ENCODE data around the gene TANGO6.

The TANGO6 gene

DNA sequence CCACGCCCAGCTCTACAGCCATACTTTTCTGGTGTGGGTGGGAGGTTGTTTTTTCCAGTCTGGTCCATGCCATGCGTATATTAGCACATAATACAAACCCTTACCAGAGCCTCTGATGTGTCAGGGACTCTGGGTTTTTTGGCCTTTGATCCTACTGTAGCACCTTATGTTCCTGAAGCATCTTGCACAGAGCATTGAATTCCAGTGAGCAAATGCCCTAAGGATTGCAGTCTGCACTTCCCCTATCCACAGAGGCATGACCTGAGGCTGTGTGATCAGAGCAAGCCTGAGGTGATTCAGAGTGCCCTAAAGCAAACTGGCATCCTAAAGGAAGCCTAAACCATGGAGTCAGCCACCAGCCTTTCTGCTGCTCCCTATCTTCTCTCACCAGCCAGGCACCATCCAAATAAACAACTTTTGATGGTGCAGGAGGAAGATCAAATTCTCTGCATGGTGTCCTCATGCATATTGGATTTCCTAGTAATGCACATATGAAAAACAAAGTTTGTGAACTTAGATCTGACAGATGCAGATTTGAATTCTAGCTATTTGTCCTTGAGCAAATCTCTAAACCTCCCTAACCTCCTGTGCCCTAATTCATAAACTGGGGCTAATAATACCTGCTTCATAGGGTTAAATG lies 220.9 kb downstream of the TANGO6 start:
- no peak for DNase-seq

DNA sequence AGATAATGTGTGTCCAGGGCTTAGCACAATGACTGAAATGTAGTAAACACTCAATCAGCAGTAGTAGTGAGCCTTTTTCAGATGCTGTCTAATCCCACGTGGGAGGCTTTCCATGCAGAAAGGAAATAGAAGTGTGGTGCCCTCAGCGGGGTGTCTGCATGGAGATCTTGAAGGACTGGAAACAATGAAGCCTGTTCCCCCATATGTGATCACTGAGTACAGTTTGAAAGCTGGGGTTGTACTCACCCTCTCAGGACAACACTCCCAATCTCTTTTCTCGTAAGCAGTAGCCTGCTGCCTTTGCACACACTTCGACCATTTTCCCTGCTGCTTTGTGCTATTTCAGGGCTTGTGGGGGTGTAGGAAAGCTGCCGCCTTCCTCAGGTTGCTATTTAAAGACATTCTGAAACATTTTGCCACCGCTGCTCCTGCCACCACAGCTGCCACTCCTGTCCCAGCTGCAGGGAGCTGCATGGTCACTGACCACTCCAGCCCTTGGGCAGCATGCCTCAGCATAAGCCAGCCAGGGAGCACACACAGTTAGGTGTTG lies 221.5 kb downstream of the TANGO6 start:
- no peak for DNase-seq

DNA sequence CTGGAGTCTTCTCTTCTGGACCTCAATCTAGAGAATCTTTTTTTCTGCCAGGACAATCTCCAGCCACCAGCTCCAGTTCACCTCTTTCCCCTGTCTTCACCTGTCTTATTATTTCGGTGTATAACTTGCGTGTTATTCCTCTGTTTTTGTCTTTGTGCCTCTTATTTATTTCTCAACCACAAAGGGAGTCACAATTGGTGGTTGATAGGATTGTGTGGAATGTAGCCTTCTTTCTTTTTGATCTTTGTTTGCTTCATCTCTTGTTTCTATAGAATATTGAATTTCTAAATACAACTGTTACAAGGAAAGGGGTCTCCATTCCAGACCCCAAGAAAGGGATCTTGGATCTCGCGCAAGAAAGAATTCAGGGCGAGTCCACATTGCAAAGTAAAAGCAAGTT lies 226.2 kb downstream of the TANGO6 start:
- no peak for DNase-seq

DNA sequence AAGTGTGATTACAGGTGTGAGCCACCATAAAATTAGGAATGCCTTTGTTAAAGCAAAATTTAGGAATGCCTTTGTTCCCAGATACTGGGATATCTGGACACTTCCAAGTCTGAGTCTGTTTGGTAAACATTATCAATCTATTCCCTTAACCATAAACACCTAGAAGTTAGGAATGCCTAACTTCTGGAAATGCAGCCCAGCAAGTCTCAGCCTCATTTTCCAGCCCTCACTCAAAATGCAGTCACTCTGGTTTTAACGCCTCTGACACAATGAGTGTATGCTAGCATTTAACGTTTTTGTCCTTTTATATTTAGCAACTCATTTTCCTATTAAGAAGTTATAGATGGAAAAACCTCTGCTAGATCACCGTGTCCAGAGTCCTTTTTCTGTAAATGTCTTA lies 227.7 kb downstream of the TANGO6 start:
- no peak for DNase-seq

DNA sequence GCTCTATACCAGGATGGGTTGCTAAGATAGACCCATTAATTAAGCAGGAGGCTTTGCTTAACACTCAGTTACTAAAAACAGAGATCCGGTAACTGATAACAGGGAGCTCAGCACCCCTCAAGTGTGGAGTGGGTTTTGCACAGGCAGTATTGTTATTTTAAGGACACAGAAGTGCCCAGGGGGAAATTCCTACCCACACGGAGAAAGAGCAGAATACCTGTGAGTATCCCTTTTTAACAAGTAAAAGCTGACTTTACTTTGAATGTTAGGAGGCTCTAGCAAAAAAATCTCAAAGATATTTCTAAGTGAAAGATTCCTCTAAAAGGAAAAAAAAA lies 229.3 kb downstream of the TANGO6 start:
- no peak for DNase-seq

DNA sequence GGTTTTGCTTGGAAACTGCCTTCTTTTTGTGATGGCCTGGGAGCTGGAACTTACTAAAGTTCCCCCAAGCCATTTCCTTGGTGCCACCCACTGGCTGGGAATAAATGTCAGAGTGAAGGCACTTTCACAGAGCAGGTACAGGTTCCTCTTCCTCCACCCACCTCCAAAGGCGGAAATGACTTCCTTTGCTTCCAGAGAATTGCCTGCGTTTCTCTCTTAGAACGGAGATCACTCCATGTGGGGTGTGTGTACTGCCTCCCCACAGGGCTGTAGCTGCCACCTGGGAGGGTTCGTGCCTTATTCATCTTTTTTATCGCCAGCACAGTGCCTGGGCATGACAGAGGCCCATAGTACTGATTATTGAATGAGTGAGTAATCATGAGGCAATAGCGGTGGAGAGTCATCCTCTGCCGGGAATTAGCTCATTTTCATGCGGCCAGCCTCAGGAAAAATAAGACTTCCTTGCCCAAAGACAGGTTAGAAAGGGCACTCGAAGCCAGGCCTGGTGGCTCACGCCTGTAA lies 229.9 kb downstream of the TANGO6 start:
- DNase-seq, result no peak

DNA sequence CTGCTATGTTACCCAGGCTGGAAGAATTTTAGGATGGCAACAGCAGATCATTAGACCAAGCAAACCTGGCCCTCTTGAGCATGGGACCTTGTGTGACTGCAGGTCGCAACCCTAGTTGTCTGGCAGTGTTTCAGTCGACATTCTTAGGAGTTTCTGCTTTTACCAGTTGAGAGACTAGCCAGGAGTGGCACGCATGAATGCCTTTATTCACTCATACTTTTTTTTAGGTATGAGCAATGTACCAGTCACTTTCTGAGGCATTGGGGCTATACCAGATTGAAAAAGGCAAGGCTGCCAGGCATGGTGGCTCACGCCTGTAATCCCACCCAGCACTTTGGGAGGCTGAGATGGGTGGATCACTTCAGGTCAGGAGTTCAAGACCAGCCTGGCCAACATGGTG lies 233.9 kb downstream of the TANGO6 start:
- DNase-seq, result no peak

DNA sequence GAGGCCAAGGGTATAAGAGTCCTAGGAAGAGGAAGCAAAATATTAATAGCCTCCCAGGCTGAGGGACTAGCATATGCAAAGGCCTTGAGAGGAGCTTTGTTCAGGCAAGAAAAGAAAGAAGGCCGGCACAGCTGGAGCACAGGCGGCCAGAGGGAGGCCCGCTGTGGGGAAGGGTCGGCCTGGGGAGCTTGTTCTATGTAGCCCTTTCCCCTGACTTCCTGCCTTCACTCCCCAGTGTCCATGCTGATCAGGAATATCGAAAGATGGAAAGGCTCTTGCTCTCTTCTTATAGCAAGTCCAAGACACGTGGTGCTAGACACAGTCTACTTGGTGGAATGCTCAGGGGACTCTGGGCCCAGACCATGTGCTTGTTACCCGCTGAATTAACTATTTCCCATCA lies 234.7 kb downstream of the TANGO6 start:
- no peak for DNase-seq

DNA sequence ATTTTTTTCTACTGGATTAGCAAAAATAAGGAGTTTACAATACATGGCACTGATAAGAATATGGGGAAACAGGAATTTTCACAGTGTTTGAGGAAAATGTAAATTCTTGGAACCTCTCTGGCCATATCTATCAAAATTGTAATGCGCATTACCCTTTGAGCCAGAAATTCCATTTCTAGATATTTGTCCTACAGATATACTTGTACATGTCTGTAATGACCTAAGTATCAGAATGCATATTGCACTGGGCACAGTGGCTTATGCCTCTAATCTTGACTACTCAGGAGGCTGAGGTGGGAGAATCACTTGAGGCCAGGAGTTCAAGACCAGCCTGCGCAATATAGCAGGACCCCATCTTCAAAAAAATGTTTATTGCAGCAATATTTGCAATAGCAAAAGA lies 236.4 kb downstream of the TANGO6 start:
- DNase-seq, result no peak

DNA sequence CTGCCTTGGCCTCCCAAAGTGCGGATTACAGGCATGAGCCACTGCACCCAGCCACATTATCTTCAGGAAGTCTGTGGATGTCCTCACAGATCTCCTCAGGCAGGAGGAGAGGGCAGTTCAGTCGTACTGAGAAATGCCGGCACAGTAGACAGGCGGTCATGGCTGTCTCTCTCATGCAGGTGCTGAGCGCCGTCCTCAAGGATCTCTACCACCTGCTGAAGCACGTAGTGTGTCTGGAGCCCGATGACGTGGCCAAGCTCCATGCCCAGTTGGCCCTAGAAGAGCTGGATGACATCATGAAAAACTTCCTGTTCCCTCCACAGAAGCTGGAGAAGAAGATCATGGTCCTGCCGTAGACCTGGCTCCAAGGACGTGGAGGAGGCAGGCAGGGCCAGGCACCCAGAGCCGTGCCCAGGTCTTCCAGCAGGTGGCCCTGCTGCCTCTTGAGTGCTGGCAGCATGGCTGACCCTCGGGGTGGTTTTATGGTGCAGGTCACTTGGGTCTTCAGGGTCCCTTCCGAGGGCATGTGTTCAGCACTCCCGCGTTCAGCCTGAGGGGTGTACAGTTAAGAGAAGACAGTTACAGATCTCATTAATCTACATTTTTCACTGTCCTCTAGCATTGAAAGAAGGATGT lies 240.1 kb downstream of the TANGO6 start:
- no peak for DNase-seq

DNA sequence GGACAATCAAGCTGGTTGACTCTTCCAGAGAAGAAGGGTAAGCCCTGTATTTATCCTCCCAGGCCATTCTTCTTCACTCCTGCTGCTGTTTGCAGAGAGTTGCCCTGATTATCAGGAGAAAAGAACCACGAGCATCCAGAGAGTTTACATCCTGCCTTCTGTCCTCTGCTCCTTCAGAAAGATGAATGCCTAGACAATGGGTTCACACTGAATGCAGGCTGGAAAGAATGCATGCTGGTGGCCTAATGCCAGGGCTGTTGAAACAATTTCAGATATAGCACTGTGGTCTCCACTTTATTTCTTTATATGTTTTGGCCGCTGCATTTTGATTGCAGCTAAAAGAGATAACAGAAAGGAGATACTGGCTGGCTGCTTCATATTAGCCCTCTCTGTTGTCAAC lies 241.0 kb downstream of the TANGO6 start:
- DNase-seq, result no peak

DNA sequence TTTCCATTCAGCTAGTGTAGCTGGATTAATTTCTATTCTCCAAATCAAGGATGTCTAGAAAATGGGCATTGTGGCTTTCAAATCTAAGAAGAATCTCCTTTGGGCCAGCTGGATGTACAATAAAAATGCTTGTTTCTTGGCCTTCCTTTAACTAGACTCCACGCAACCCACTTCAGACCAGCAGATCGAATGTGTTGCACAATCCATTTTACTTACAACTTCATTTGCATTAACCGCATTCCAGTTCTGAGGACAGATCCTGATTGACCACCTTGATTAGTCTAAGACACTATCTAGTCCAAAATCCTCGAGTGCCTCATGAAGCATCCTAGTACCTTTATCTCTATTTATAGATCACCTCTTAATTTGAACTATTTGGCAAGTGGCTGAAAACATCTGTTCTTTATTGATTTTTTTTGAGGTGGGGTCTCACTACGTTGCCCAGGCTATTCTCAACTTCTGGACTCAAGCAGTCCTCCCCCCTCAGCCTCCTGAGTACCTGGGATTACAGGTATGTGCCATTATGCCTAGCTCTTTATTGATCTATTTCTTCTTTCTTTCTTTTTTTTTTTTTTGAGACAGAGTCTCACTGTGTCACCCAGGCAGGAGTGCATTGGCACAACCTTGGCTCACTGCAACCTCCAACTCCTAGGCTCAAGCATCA lies 241.8 kb downstream of the TANGO6 start:
- no peak for DNase-seq

DNA sequence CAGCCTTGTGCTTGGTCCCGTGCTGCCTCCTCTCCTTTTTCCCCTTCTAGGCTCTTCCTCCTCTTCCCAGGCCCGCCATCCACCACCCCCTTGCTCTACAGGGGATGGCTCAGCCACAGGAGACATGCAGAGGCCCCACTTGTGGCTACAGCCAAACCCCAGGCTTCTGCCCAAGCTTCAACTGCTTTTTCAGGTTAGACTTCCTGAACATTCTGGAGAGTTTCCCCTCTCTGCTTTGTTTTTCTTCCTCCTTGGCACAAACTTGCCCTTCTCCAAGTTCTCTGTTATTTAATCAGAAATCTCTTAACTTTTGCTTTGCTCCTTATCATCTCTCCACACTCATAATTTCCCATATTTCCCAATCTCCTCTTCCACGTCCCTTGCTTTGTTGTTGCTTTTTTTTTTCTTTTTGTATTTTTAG lies 243.8 kb downstream of the TANGO6 start:
- DNase-seq, result no peak

DNA sequence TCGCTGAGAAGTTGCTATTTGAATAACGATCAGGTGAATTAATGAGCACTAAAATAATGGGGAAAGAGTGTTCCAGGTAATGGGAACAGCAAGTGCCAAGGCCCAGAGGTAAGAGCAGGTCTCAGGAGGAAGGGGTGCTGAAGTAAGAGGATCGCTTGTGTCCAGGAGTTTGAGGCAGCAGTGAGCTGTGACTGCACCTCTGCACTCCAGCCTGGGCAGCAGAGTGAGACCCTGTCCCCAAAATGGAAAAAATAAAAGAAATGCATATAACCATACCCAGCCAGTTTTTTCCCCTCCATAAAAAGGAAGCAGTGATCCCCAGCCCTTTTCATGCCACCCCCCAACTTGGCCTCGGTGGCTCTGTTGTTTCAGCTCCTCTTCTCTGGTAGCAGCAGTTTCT lies 245.4 kb downstream of the TANGO6 start:
- DNase-seq, result no peak

DNA sequence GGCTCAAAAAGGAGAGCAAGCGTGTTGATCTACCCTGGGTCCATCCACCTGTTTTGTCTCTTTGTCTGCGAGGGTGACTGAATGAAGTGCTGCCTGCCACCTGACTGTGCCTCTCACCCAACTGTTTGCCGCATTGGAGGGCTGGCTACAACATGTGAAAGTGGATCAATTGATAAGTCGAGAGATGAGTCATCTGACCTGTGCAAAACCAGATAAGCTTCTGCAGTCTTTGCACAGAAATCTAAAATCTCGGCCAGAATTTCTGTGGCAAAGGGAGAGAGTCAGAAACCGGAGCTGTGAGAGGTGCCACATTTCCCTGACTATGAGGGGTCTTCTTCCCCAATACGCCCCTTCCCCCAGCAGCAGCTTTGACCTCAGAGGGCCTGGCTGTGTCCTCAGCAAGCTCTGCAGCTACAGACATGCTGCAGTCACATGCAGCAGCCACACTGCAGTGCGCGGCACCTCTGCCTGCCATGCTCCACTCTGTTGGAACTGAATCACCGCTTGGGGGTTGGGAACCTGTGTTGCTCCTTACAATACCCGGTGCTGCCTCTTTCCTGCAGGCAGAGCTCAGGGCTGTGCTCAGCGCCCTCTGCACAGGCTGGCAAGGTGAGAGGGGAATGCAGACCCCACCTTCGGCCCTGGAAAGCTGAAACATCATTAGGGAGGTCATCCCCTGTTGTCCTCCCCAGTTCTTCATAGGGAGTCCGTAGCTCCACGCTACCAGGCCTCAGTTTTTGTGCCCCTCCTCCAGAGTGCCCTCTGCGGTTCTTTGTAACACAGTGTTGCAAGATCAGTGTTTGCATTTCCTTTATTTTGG lies 246.0 kb downstream of the TANGO6 start:
- DNase-seq, result no peak

DNA sequence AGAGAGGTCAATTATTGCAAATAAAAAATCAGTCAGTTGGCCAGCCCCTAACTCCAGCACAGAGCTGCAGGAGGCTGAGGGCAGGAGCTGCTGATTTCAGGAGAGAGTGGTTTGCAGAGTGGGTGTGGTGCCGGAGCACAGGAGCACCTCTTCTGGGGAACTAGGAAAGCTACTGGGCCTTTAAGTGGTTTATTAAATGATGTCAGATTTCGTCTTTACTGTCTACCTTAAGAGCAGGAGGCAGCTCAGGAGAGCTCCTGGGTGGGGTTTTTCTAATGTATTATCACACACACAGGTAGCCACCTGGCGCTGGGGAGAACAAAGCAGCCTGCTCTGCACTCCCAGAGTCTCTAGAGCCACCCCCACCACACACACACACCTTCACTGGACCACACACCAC lies 250.6 kb downstream of the TANGO6 start:
- DNase-seq, result no peak

DNA sequence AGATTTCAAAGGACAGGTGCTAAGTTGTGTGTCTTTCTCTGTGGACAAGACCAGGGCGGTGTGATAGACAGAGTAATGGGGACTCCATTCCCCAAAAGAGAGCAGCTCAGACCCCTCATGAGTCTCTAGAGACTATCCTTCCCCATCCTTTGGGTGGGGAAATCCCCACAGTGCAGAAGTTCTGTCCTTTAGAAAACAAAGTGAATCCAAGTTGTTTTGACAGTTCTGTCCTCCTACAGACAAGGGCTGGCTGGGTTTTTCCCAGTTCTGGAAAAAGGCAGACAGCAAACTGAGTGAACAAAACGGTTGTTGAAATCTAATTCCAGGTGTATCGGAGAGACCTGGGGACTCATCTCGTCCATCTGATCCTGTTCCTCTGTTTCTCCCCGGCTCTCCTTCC lies 251.2 kb downstream of the TANGO6 start:
- no peak for DNase-seq

DNA sequence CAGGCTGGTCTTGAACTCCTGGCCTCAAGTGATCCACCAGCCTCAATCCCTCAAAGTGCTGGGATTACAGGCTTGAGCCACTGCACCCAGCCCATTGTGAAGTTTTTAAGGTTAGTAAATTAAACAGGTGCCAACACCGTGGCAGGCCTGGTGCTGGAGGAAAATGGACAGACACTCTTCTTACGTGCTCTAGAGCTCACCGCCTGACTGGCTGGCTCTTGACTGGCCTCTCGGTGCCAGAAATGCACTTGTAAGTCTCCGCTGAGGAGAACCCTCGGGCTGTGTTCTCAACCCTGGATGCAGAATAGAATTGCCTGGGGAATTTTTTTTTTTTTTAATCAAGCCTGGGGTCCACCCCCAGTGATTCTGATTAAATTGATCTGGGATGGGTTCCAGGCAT lies 251.9 kb downstream of the TANGO6 start:
- no peak for DNase-seq

DNA sequence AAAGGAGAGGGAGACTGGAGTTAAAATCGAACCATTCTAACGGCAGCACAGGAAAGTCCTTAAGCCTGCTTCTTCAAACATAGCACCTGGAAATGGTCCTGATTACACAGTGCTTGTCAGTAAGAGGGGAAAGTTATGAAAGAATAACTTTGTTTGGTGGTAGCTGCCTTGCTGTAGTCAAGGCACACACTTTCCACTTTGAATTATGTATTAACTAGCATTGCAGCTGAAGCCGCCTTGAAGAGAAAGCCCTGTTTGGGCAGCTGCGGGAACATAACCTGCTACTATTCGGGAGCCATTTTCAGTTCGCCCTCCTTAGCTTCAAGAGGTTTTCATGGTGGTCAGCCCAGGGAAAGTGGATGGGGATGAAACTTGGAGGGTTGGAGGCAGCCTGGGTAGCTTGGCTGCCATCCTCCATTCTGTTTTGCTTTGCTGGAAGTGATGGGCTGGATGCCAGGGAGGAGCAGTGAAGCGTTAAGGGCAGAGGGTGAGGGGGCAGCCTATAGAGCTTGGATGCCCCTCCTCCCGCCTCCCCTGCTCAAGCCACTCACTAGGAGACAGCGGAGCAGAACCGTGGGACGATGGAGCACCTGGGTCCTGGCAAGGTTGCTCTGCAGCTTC lies 256.9 kb downstream of the TANGO6 start:
- no peak for DNase-seq

DNA sequence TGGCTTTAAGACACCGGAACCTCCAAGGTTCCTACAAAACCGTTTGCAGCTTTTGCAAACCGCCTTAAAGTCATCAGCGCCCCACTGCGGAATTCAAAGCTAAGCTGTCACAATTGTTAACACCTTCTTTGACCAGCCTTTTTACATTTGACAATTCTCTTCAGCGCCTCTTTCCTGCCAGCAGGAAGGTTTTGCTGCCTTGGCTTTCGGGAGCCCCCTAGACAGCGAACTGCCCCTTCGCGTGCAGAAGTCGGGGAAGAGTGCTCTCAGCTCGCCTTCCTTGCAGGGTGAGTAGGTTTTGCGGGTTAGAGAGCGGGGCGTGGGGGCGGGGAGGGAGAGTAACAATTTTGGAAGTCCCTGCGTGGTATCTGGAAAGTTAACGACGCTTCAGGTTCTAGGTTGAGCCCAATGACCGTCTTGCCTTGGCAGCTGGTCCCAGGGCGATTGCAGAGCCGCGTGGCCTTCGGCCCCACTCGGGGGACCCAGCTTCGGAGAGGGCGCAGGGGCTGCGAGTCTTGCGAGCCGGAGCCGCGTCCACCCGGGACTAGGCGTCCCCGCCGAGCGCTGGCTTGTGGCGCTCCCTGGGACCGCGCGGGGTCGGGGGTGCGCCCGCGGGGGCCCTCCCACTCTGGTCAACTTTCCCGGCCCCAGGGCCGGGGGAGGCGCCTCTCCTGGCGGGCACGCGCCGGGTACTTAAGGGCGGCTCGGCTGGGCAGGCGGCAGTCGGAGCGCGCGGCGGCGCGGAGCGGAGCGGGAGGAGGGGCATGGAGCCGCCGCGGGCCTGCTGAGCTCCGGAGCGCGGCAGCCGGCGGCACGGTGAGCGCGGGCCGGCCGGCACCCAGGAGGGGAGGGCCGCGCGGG lies 262.4 kb downstream of the TANGO6 start, which contains the start of gene HAS3:
Gene HAS3, plus strand, starts transcription at position 153 of the 861 bp plus-strand sequence. CDS start 3,743 bp downstream, outside the sequence.
- DNase-seq, result no peak

DNA sequence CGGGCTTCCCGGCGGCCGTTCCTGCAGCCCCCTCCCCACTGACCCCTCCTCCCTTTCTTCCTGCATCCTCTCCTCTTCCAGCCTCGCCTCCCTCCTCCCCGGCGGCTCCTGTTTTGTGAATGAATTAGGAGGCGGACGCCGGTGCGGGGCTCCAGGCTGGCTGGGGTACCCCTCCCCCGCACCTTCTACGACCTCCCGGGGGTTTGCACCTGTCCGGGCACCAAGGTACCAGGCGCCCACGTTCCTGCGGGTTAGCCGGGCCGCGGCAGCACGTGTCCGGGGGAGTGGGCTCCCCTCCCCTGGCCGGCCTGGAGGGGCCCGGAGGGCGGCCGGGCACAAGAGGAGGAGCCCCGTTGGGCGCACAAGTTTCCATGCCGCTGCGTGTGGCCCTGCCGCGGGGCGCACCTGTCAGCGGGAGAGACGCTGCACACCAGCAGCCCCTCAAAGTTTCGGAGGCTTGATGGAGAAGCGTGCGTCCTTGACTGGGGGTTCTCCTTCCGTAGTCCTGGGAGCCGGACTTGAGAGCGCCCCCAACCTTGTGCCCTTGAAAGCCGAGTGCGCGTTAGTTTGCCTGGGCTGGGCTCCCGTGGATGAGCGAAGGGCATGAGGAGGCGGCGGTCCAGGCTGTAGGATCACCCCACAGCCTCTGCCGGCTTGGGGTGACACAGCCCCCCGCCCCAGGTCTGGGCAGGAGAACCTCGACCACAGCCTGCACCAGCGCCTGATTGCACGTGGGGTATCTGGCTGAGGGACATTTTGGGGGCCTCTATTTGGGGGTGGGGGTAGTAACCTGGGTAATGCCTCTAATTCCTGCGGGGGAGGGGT lies 263.4 kb downstream of the TANGO6 start:
- DNase-seq, result no peak

Measured in activated T-cell treated with anti-CD3 and anti-CD28 coated beads for 4 hours (primary cell).